SIG-M5 (cell line): ENCODE measurements around the gene CLDN11.

Experiments used
- DNase-seq: peaks from one replicate; lab custom pipeline; 2025; lab: John Stamatoyannopoulos, UW

CLDN11 gene

DNA sequence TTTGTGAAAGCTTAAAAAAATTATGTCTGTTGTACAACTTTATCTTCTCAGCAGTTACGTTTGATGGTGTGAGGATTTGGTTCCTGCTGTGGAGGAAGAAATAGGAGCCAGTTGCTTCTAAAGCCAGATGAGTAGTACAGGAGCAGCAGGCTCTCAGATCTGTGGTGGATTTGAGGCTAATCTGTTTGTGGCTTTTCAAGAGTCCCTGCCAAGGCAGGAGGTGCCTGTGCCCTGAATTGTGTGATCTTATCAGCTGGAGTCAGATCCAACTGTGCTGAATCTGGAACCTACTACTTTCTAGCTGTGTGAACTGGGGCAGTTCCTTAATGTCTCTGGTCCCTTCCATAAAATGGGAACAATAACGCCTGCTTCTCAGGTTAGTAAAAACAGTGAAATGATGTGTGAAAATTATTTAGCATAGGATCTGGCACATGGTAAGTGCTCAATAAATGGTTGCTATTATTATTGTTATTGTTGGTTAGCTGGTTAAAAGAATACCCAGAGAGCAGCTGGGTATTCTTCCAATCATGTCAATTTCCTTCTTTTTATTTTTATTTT lies 7.7 kb downstream of the CLDN11 start:
- no peak for DNase-seq

DNA sequence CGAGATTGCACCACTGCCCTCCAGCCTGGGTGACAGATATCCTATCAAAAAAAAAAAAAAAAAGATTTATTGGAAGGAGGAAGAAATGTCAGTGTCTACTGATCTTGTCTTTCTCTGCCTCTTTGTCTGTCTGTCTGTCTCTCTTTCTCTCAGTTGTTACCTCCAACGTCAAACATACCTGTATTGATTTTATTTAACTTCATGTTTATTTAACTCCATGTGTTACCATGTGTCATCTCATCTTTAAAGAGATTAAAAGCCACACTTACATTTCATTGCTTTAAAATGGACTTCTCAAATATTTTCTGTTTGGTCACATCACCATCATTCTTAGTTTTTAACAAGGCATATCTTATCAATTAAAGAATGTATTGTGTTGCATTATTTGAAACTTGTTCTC lies 9.4 kb downstream of the CLDN11 start:
- DNase-seq, result no peak

DNA sequence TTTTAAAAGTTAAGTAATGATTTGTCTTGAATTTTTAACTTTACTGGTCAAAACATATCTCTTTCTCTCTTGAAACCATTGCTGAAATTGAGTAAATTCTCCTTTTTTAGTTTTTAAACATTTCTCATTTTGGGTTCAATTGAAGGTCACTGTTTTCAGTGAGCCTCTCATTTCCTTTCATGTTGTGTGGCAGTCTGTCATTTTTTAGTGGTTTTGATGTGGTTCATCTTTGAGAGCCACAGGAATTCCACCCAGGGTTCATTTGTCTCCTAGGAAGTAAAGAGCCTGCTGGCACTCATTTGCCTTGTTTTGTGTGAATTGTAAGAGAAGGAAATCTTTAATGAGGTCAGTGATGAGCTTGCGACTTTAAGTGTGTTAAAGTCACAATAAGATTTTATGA lies 10.4 kb downstream of the CLDN11 start:
- no peak for DNase-seq

DNA sequence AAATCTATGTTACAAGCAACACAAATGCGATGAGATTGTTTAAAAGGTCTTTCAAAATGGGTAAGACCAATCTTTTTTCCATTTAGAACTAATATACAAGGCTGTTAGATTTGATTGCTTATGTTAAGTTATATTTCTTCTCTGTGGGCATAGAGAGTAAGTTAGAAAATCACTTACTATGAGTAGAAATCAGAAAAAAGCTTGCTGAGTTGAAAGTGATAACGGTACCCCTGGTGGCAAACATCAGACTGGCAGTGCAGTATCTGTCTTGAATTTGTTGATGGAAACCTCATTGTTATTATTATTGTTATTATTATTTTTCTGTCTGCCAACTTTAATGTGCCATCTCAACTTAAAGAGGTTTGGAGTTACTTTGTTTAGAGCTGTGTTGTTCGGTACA lies 12.4 kb downstream of the CLDN11 start:
- no peak for DNase-seq

DNA sequence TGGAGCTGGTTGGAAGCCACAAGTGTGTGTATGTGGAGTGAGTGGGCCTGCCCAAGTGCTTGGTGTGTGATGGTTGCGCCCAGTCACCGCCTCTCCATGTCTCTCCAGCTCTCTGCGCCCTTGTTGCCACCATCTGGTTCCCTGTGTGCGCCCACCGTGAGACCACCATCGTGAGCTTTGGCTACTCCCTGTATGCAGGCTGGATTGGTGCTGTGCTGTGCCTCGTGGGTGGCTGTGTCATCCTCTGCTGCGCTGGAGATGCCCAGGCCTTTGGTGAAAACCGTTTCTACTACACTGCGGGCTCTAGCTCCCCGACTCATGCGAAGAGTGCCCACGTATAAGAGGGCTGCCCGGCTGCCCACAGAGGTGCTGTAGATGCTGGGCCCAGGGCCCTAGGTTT lies 13.7 kb downstream of the CLDN11 start:
- DNase-seq, result no peak

DNA sequence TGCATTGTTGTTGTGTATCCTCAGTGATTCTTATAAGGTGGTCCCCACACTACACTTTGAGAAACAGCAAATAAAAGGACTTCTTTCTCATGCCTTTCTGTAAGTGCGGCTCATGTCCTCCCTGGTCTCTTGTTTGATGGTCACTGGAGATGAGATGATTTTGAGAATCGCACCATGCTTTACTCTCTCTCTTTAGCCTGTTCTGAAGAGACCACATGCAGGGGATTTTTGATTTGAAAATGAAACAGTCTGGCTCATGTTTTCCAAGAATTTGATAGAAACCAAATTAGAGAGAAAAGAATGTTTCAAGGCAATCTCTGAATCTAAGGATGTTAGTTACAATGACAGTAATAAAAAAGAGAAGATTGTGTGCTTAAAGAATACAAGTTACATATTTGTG lies 18.0 kb downstream of the CLDN11 start:
- DNase-seq, result no peak

DNA sequence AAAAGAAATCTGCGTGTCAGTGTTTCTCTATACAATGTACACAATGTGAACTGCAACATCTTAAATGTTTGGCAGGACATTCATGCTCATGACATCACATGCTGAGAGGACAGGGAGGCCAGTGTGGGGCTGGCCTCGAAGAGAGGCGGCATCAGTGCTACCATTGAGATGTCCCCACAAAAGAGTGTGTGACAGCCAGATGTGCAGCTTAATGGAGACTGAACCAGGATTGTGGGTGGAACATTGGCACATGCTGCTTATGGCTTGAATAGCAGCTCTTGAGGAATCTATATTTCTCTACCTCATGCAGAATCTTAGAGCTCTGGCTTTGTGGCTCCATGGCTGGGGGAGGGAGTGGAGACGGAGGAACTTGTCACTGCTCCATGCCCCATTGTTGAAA lies 18.5 kb downstream of the CLDN11 start:
- DNase-seq, result no peak

DNA sequence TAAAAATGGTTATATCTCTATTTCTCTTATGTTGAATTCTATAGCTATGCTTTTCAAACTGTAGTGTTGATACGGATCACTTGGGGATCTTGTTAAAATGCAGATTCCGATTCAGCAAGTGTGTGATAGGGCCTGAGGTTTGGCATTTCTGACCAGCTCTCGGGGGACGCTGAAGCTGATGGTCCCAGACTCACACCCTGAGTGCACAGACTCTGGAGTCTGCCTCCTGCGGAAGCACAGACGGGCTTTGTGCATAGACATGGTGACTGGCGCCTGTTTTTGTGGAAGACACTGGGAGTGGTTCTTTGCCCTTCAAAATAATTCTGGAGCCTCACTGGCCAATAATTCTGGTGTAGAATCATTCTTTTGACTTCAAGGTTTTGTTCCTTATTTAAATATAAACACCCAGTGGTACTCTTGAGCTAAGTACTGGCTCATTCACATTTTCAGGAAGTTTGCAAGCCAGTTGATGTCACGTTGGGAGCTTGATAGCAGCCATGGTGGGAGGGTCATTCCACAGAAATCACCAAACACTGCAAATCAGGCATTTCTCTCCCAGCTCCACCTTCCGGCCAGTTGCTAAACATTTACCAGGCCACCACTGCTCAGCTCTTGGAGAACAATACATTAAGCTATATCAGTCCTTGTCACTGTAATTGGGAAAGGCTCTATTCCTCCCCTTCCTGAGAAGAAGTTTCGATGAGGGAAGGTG lies 19.2 kb downstream of the CLDN11 start:
- DNase-seq, result no peak

DNA sequence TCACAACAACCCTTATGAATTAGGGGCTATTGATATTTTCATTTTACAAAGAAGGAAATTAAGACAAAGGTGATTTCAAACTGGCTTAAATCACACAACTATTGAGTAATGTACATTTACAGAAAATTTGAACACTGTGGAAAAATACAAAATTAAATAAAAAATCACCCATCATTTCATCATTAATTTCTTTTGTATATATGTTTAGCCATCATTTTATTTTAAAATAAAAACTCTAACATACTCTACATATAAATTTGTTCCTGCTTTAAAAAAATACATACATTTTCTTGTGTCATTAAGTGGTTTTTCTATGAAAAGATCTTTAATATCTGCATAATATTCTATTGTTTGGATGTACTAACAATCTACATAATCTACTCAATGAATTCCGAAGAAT lies 20.2 kb downstream of the CLDN11 start:
- DNase-seq, result no peak

DNA sequence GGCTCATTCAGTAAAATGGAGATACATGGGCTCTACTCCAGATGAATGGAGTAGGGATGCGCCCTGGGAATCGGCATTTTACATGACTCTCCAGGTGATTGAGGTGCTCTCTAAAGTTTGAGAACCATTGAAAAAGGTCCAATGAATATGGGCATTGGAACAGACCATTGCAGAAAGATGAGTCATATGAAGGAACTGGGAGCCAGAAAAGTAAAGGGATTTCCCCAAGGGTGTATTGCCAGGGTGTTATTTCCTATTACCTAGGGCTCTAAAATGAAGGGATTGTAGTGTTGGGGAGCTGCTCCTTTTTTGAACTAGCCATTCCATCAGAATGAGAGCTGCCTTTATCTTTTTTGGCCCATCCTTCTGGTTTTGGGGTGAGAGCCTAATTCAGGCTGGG lies 21.7 kb downstream of the CLDN11 start:
- DNase-seq, result no peak

DNA sequence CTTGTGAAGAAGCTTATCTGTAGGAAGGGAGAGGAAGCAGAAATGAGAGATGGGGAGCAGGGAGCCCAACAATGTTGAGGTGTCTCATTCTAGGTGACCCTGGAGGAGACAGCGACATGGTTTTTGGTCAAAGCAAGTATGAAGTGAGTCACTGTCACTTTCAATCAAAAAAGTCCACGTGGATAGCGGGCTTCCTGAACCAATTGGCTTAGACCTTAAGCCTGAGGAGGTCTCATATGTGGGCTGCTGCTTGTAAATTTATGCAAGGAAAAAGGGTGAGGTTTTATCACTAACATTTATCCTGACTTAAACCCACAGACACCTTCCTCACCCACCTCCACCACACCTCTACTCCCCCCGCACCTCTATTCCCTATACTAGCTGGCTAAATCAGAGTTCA lies 22.7 kb downstream of the CLDN11 start:
- DNase-seq, result no peak

DNA sequence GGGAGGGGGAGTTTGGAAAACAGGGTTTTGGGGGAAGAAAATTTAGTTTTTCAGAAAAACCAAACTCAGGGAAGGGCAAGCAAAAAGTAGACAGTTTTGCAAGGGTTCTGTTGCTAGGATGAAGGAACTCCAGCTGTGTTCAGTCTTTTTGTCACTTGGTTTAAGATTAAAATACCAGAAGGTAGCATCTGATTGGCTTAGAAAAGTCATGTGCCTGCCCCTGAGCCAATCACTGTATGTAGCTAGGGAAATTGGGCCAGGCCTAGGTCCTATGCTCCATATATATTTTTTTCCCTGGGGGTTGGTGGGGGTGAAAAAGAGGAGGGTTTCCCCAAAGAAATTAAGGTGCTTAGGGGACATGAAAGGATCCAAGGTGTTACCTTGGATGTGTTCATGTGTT lies 24.3 kb downstream of the CLDN11 start:
- no peak for DNase-seq

DNA sequence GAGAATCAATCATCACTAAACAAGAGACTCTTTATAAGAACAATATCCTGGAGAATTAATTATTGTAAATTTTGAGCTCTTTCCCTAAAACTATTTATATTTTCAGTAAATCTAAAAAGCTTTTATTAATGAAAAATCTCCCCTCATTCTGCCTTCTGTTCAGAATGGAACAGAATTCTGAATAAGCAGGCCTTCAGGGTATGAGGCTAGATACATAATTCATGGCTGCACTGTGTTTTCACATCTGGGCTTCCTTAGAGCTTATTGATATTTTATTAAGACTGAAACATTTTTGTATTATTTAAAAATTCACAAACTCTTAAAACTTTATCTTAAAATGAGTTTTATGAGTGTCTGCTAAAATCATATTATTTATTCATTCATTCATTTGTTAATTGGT lies 24.8 kb downstream of the CLDN11 start:
- DNase-seq, result no peak

DNA sequence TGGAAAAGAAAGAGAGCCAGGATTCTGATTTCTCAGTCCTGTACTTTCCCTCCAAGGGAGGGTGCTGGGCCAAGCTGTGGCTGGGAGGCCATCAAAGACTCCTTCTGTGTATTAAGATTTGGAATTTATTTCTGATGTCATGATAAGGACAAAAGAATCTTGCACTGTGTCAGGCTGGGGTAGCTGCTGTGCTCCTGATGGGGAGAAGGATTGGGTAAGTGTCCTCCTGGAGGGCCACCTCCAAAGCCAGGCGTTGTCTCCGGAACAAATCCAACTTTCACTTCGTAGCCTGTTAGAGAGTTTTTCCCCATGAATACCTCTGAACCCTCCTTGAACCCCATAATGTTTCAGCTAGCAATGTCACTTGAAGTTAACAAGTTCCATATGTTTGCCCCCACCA lies 29.9 kb downstream of the CLDN11 start:
- DNase-seq, result no peak

DNA sequence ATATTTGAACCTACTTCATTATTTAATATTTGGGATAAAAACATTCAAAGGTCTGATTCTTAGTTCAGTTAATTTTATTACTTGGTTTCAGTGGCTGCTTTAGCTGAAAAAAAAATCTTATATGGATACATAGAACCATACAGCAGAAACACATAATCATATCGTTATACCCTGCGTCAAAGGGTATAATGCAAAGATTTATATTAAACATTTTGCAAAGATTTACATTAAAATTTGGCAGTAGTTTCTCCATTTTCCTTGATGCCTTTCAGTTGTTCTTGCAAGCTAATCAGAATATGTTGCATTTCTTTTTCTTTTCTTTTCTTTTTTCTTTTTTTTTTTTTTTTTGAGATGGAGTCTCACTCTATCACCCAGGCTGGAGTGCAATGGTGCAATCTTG lies 31.4 kb downstream of the CLDN11 start:
- no peak for DNase-seq

DNA sequence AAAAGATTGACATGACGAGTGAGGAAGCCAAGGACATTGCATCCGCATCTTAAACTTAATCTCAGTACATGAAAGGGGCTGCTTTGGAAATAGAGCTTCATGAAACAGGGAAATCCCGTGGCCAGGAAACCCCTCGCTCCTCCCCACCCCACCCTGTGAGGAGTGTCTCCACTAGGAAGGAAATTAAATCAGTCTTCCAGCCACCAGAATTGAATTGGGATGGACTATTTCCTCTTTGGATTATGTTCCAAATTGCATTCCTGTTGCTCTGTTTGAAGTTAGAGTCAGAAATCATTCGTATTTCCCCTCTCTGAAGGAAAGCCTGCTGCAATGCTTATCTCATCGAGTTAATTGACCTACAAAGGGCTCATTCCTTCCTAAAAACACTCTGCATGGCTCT lies 35.8 kb downstream of the CLDN11 start:
- DNase-seq, result no peak

DNA sequence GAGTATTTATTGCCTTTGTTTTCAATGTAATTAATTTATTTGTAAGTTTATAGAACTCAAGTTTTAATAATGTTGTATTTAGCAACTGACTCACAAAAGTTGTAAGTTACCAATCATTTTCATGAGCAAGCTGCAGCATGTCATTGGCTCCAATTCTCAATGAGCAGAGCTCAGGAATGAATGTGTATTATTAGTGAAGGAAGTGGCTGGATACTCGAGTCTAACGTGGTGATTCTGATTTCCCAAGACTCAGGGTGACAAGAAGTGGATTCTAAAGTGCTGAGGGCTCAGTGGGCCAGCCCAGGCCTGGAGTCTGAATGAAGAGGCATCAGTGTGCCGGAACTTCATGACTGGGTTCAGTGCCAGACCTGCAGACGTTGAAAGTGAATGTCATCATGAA lies 39.6 kb downstream of the CLDN11 start:
- no peak for DNase-seq

DNA sequence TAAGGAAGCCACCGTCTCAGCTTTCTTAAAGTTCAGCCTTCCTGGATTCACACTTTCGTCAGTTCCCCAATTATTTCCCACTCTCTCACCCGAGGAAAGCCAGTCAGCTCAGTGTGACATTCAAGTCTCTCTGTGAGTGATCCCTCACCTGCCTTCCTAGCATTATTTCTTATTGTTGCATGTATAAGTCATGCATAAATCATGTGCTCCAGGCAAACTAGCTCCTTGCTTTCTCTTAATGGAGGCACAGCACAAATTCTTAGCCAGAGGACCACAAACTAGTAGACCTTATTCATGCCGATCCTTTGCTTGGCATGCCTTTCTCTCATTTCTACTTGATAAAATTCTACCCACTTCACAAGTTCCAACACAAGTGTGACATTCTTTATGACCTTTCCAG lies 44.3 kb downstream of the CLDN11 start:
- DNase-seq, result no peak

DNA sequence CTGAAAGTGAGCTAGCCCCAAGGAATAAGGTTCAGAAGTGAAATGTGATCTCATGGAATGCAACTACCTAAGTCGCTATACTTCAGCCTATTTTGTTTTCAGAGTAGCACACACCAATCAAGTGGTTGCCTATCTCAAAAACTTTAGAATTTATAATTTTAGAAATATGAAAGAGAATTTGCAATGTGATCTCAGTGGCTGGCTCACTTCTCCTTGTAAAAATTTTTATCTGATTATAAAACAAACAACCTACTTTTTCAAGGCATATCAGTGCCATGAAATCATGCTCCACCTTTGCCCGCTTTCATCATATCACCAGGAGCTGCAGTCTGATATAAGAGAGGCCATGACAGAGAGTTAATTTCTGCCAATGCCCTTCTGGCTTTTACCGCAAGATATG lies 47.3 kb downstream of the CLDN11 start:
- no peak for DNase-seq

DNA sequence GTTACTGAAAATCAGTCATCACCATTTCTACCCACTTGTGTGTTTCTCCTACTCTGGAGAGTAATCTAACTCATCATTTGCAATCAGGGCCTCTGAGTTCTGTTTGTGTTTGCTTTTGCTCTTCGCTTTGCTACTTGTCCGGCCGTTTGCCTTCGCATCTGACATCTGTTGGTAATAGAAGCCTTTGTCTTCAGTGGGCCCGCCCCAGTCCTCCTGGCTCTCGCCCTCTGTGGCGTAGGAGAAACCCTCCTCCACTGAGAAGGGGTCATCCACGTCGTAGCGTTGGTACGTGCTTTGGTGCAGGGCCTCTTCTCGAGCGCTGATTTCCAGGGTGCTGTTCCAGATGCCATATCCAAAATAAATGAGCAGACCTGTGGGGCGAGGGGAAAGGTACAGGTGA lies 48.3 kb downstream of the CLDN11 start:
- no peak for DNase-seq

DNA sequence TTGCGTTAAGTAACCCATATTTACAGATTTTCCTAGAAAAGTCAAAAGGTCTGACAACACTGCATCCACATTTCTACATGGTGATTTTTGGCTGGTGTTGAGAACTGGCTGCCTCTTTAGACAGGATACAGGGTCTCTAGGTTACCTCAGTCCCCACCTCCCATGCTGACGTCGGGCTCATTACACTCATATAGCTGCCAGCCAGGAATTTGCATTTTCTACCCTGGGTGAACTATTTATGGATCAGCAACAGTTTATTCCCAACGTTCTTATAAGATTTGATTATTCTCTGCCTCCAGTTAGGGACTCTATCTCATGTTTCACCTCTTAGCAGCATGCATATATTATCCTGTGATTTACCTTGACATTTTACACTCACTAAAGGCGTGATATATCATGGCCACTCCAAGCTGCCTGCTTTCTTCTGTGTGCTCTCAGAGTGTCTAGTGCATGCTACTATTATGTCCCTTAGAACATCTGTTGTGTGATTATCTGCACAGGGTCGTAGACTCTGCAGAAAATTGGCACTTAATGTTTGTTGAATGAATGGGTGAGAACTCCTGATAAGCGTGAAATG lies 49.0 kb downstream of the CLDN11 start:
- no peak for DNase-seq

DNA sequence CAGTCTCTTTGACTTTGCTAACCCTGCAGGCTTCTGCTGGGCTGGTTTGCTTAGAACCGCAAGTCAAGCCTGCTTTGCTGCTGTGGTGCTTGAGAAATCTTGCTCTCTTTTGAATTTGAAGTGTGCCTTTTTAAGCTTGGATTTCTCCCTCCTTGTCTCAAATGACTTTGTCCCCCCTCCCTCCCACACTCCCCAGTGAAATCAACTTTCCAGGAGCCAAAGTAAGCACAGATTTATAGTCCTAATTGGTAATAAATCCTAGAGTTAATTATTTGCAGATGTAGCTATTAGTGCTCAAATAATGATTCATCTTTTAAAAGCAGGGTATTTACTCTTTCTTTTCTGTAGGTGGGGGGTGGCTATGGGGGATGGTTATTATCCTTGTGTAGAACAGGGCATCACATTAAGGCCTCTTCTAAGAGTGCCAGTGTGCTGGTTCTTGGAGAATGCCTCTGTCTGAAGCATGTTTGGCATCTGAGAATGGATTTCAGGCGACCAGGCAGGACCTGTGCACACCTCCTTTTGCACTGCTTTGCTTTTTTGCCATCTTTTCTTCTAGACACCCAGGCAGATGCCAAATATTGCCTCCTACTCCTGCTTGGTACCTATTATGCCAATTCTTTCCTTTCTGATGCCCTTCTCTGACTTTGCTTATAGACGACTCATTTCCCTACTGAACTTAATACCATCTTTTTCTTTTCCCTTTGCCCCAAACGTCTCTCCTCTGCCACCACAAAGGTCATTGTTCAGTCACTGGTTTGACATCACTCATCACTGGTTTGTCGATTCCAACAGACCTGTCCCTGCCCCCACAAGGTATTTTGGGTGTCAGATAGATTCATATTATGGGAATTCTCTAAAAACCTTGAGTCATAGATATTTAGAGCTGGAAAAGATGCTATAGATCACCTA lies 50.7 kb downstream of the CLDN11 start:
- DNase-seq, result no peak
